ENCODE measurements around the gene TEX29. TPM values are rescaled to one million over a fixed set of nuclear protein-coding genes. Genes with fewer than 3 reads are reported as not detected.

The TEX29 gene
- not detected for total RNA-seq

DNA sequence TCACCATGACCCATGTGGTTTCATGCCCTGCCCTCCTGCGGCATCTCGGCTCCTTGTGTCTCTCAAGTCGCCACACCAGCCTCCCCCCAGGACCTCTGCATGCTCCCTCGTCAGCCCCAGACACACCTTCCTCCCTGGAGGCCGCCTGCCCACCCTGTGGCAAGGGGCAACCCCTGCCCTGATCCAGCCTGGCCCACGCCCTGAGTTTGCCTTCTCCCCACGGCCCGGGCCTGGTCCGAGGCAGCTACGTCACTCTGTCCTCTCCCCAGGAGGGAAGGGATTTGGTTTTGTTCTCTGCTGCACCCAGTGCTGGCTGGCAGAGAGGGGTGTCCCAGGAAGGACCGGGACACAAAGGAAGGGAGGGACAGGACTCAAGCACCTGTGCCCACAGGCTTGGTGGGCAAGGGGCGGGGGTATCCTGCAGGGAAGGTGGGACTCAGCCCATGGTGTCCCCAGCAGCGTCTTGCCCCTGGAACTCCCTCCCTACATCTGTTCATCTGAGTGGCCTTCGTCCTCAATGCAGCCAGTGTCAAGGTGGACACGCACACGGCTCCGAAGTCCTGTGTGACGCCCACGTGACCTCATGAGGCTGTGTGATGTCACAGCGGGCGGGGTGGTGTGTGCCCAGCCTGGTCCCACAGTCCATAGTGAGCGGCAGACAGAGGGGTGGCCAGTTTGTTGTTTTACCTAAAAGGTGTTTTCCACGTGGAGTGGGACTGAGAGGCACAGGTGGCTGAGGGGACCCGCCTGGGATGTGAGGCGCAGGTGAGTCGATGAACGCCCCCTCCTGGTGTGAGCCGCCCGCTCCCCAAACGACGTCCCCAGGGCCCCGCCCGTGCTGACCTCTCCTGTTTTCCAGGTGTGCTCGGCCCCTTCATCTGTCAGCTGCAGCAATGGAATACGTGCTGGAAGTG lies at the start of gene TEX29:
TEX29 (plus strand) TSS at position 645 of the 914 bp plus-strand sequence; CDS start at position 894, 249 bp downstream.

Other genes with a start within 250 kb of the TEX29 start
- gene ARHGEF7, start 205.3 kb upstream of the TEX29 start, total RNA-seq: 181 TPM

All from diencephalon (tissue), 1 donor.